ENCODE results near the gene WBP2. TPM values are rescaled to one million over a fixed set of nuclear protein-coding genes. Genes with fewer than 3 reads are reported as not detected.

WBP2 gene
- total and polyA plus RNA-seq, 4 donors, result 67.2 to 195 (median 135) TPM

DNA sequence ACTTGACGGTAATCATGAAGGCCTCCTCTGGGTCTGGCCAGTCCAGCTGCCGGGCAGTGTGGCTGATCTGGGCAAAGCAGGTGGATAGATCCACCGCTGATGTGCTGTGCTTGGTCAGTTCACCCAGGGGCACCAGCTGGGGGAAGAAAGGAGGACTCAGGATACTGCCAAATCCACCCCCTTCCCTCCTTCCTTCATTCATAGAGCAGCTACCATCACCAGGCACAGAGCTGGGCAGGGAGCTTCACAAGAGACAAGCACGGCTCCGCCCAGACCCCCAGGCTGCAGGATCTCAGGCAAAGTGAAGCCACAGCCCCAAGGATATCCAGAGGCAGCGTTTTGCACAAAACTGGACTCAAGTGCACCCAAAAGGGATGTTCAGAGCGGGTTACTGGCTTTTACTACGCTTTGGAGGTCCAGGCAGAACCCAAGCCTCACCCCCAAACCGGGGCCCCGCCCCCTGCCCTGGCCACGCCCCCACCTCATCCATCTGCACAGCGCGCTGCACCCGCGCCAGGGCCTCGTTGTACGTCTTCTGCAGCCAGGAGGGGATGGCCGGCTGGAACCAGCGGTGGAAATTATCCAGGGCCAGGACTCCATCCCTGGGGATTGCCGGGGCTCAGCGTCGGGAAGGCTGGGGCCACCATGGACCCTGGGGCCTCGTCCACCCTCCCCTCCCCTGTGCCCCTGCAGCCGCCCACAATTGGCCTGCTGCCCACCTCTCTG, 20.0 kb downstream of the WBP2 start:
- peaks cover 0 to 45% (median 0%) of the 10 kb centered on the region in 4 donors for H3K36me3 ChIP-seq (ENCODE audit: control insufficient read depth in 4 of 4, insufficient read depth in 4 of 4, low read length in 4 of 4)
- no peak overlapping the region for H3K27ac ChIP-seq (ENCODE audit: low read depth in 1 of 2, low read length in 1 of 2)
- no peak overlapping the region for H3K9ac ChIP-seq (ENCODE audit: insufficient read depth in 1 of 2, low read length in 2 of 2)
- H3K4me1 ChIP-seq (ENCODE audit: control insufficient read depth in 5 of 5, insufficient read depth in 5 of 5, low read length in 5 of 5), result peaks cover 0 to 7% (median 4%) of the 10 kb centered on the region in 5 donors
- TF ChIP-seq, protein P1, sequence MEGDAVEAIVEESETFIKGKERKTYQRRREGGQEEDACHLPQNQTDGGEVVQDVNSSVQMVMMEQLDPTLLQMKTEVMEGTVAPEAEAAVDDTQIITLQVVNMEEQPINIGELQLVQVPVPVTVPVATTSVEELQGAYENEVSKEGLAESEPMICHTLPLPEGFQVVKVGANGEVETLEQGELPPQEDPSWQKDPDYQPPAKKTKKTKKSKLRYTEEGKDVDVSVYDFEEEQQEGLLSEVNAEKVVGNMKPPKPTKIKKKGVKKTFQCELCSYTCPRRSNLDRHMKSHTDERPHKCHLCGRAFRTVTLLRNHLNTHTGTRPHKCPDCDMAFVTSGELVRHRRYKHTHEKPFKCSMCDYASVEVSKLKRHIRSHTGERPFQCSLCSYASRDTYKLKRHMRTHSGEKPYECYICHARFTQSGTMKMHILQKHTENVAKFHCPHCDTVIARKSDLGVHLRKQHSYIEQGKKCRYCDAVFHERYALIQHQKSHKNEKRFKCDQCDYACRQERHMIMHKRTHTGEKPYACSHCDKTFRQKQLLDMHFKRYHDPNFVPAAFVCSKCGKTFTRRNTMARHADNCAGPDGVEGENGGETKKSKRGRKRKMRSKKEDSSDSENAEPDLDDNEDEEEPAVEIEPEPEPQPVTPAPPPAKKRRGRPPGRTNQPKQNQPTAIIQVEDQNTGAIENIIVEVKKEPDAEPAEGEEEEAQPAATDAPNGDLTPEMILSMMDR (IDR thresholded peaks at IDR 0.05; ENCODE audit: control extremely low read depth, extremely low read depth), result no peak
- H3K4me3 ChIP-seq, result no peak overlapping the region
- 78 to 90% methylated on average over 24 of the region's 24 CpGs for whole genome bisulfite sequencing, 2 donors
- DNase-seq (peak; percentile 56 to 73 (median 66)), ATAC-seq (ENCODE audit: insufficient read depth, low FRiP score) (no peak)
- H3K9me3 ChIP-seq (ENCODE audit: control insufficient read depth in 4 of 4, insufficient read depth in 3 of 4, low read length in 3 of 4), result no peaks in the 10 kb centered on the region
- no peaks in the 10 kb centered on the region for H3K27me3 ChIP-seq (ENCODE audit: control insufficient read depth in 3 of 3, insufficient read depth in 3 of 3, low read length in 2 of 3)

GRCh38 chr17:75834279-75834920, 20.7 kb downstream of the WBP2 start:
- H3K27me3 ChIP-seq (ENCODE audit: control insufficient read depth in 3 of 3, insufficient read depth in 3 of 3, low read length in 2 of 3), result no peaks in the 10 kb centered on the region
- H3K4me1 ChIP-seq (ENCODE audit: control insufficient read depth in 5 of 5, insufficient read depth in 5 of 5, low read length in 5 of 5), result peaks cover 0 to 7% (median 4%) of the 10 kb centered on the region in 5 donors
- WGBS, 2 donors, result 94 to 96% methylated on average over 25 of the region's 25 CpGs
- DNase-seq (no peak), ATAC-seq (ENCODE audit: insufficient read depth, low FRiP score) (no peak)
- no peak overlapping the region for H3K4me3 ChIP-seq
- H3K9me3 ChIP-seq (ENCODE audit: control insufficient read depth in 4 of 4, insufficient read depth in 3 of 4, low read length in 3 of 4), result no peaks in the 10 kb centered on the region
- TF ChIP-seq, protein P1 (IDR thresholded peaks at IDR 0.05; ENCODE audit: control extremely low read depth, extremely low read depth), result no peak
- no peak overlapping the region for H3K9ac ChIP-seq (ENCODE audit: insufficient read depth in 1 of 2, low read length in 2 of 2)
- H3K36me3 ChIP-seq (ENCODE audit: control insufficient read depth in 4 of 4, insufficient read depth in 4 of 4, low read length in 4 of 4), result peaks cover 0 to 42% (median 0%) of the 10 kb centered on the region in 4 donors
- no peak overlapping the region for H3K27ac ChIP-seq (ENCODE audit: low read depth in 1 of 2, low read length in 1 of 2)

- Histone ChIP-seq H3K4me1 (ENCODE audit: control insufficient read depth in 5 of 5, insufficient read depth in 5 of 5, low read length in 5 of 5) (peaks cover 0 to 15% (median 4%) of the 10 kb centered on the region in 5 donors), H3K4me3 (no peak overlapping the region), H3K9ac (ENCODE audit: insufficient read depth in 1 of 2, low read length in 2 of 2) (no peak overlapping the region), H3K9me3 (ENCODE audit: control insufficient read depth in 4 of 4, insufficient read depth in 3 of 4, low read length in 3 of 4) (no peaks in the 10 kb centered on the region), H3K27me3 (ENCODE audit: control insufficient read depth in 3 of 3, insufficient read depth in 3 of 3, low read length in 2 of 3) (no peaks in the 10 kb centered on the region), H3K36me3 (ENCODE audit: control insufficient read depth in 4 of 4, insufficient read depth in 4 of 4, low read length in 4 of 4) (peaks cover 0 to 49% (median 0%) of the 10 kb centered on the region in 4 donors), H3K27ac (ENCODE audit: low read depth in 1 of 2, low read length in 1 of 2) (peak overlapping the region in 1 of 2 donors; percentile 48)
- TF ChIP-seq, protein P1 (IDR thresholded peaks at IDR 0.05; ENCODE audit: control extremely low read depth, extremely low read depth), result no peak
- peak; percentile 32 to 35 (median 32) for DNase-seq
- 37 to 53% methylated on average over 20 of the region's 20 CpGs for WGBS, 2 donors
- no peak for ATAC-seq (ENCODE audit: insufficient read depth, low FRiP score)
These were observed 22.3 kb downstream of the WBP2 start for GRCh38 chr17:75832652-75833400.
